Measurements from ENCODE around the gene ZDHHC8.

DNA sequence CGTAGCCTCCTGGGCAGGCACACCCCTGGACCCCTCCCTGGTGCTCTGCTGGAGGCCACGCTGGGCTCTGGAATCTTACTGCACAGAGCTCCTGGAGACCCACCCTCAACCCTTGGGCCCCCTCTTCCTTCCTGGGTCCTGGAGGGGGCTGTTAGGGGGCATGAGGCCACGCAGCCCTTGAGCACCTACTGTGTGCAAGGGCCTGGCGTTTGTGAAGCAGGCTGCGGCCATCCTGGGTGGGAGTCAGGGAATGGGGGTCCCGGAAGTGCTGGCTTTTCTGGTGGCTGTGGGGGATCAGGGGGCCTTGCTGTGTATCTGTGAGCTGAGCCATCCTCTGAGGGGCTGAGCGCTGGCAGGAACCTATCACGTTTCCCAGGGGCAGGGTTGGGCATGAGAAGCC is 60.2 kb downstream of the ZDHHC8 start:
- TF ChIP-seq, protein P1, sequence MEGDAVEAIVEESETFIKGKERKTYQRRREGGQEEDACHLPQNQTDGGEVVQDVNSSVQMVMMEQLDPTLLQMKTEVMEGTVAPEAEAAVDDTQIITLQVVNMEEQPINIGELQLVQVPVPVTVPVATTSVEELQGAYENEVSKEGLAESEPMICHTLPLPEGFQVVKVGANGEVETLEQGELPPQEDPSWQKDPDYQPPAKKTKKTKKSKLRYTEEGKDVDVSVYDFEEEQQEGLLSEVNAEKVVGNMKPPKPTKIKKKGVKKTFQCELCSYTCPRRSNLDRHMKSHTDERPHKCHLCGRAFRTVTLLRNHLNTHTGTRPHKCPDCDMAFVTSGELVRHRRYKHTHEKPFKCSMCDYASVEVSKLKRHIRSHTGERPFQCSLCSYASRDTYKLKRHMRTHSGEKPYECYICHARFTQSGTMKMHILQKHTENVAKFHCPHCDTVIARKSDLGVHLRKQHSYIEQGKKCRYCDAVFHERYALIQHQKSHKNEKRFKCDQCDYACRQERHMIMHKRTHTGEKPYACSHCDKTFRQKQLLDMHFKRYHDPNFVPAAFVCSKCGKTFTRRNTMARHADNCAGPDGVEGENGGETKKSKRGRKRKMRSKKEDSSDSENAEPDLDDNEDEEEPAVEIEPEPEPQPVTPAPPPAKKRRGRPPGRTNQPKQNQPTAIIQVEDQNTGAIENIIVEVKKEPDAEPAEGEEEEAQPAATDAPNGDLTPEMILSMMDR (IDR thresholded peaks at IDR 0.05; ENCODE audit: low read depth, low read length, poor library complexity, severe bottlenecking) = no peak
- TF ChIP-seq EZH2phosphoT487 (IDR thresholded peaks at IDR 0.05; ENCODE audit: borderline replicate concordance, low read length) = no peak

All from DOHH2 (cell line).